ENCODE data around the gene FAF2. TPM values are rescaled to one million over a fixed set of nuclear protein-coding genes. Genes with fewer than 3 reads are reported as not detected.

Gene FAF2
- total RNA-seq, 1 donor from 2014 or later = 45.5 TPM

GRCh38 chr5:176444742-176445141, 3.4 kb upstream of the FAF2 start:
- TF ChIP-seq, protein P1, sequence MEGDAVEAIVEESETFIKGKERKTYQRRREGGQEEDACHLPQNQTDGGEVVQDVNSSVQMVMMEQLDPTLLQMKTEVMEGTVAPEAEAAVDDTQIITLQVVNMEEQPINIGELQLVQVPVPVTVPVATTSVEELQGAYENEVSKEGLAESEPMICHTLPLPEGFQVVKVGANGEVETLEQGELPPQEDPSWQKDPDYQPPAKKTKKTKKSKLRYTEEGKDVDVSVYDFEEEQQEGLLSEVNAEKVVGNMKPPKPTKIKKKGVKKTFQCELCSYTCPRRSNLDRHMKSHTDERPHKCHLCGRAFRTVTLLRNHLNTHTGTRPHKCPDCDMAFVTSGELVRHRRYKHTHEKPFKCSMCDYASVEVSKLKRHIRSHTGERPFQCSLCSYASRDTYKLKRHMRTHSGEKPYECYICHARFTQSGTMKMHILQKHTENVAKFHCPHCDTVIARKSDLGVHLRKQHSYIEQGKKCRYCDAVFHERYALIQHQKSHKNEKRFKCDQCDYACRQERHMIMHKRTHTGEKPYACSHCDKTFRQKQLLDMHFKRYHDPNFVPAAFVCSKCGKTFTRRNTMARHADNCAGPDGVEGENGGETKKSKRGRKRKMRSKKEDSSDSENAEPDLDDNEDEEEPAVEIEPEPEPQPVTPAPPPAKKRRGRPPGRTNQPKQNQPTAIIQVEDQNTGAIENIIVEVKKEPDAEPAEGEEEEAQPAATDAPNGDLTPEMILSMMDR (IDR thresholded peaks at IDR 0.05; ENCODE audit: insufficient read depth, low read length, poor library complexity, severe bottlenecking) = no peak
- no peak overlapping the region for H3K4me3 ChIP-seq (ENCODE audit: low read depth, low read length)
- H3K36me3 ChIP-seq (ENCODE audit: control insufficient read depth, insufficient read depth, low read length) = no peaks in the 10 kb centered on the region
- H3K27me3 ChIP-seq (ENCODE audit: control insufficient read depth, insufficient read depth, low read length) = no peaks in the 10 kb centered on the region
- no peak for DNase-seq (ENCODE audit: low read depth)

DNA sequence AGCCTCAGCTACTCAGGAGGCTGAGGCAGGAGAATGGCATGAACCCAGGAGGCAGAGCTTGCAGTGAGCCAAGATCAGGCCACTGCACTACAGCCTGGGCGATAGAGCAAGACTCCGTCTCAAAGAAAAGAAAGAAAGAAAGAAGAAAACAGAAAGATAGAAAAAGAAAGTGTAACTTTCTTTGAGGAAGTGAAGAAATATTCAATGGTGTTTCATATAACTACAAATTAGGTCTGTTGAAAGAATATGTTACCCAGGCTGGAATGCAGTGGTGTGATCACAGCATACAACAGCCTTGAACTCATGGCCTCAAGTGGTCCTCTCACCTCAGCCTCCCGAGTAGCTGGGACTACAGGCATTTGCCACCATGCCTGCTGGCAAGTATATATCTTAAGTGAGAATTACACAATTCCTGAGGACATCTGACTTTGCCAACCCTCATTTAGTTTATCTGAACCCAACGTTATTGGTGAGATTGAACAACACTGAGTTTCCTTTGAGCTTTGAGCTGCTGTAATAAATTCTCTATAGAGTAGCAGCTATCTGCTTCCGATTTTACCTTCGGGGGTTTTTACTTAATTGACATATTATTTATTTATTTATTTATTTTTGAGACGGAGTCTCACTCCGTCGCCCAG, 2.0 kb upstream of the FAF2 start:
- Histone ChIP-seq H3K27me3 (ENCODE audit: control insufficient read depth, insufficient read depth, low read length) (no peaks in the 10 kb centered on the region), H3K4me3 (ENCODE audit: low read depth, low read length) (no peak overlapping the region), H3K36me3 (ENCODE audit: control insufficient read depth, insufficient read depth, low read length) (no peaks in the 10 kb centered on the region)
- DNase-seq (ENCODE audit: low read depth) = no peak
- TF ChIP-seq, protein P1 (IDR thresholded peaks at IDR 0.05; ENCODE audit: insufficient read depth, low read length, poor library complexity, severe bottlenecking) = no peak

- TF ChIP-seq, protein P1 (IDR thresholded peaks at IDR 0.05; ENCODE audit: insufficient read depth, low read length, poor library complexity, severe bottlenecking) = no peak
- DNase-seq (ENCODE audit: low read depth) = no peak
- Histone ChIP-seq H3K36me3 (ENCODE audit: control insufficient read depth, insufficient read depth, low read length) (no peaks in the 10 kb centered on the region), H3K27me3 (ENCODE audit: control insufficient read depth, insufficient read depth, low read length) (no peaks in the 10 kb centered on the region), H3K4me3 (ENCODE audit: low read depth, low read length) (peak overlapping the region; percentile 74)
These were observed 1.1 kb upstream of the FAF2 start for GRCh38 chr5:176446884-176447590.

- Histone ChIP-seq H3K27me3 (ENCODE audit: control insufficient read depth, insufficient read depth, low read length) (no peaks in the 10 kb centered on the region), H3K36me3 (ENCODE audit: control insufficient read depth, insufficient read depth, low read length) (no peaks in the 10 kb centered on the region), H3K4me3 (ENCODE audit: low read depth, low read length) (peak overlapping the region; percentile 74)
- no peak for DNase-seq (ENCODE audit: low read depth)
- TF ChIP-seq, protein P1 (IDR thresholded peaks at IDR 0.05; ENCODE audit: insufficient read depth, low read length, poor library complexity, severe bottlenecking) = no peak
These were observed 601 bp upstream of the FAF2 start for GRCh38 chr5:176447591-176447977.

DNA sequence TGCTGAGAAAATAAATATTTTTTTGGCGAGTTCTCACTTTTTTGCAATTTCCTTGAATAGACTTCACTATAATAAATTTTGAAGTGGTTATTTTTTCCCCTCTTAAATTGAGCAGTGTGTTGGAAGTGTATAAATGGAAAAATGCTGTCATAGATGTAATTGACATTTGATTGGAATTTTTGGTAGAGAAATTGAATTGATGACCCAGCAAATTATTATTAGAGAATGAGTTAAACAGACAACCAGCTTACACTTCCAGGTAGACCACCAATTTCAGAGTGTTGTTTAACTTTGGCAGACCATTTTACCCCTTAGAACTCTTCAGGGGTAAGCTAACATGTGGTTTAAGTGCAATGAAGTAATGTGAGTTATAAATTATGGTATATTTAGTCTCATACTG, 1.9 kb downstream of the FAF2 start:
- H3K36me3 ChIP-seq (ENCODE audit: control insufficient read depth, insufficient read depth, low read length) = no peaks in the 10 kb centered on the region
- TF ChIP-seq, protein P1 (IDR thresholded peaks at IDR 0.05; ENCODE audit: insufficient read depth, low read length, poor library complexity, severe bottlenecking) = no peak
- no peak for DNase-seq (ENCODE audit: low read depth)
- no peaks in the 10 kb centered on the region for H3K27me3 ChIP-seq (ENCODE audit: control insufficient read depth, insufficient read depth, low read length)
- no peak overlapping the region for H3K4me3 ChIP-seq (ENCODE audit: low read depth, low read length)

Data from kidney epithelial cell (primary cell).